HepG2 (cell line): Measurements from ENCODE around the gene THAP3. TPM values are rescaled to one million over a fixed set of nuclear protein-coding genes. Genes with fewer than 3 reads are reported as not detected.

Source experiments
- GTF3A ChIP-seq: sonication (generic); formaldehyde crosslinking; conservative IDR thresholded peaks from 2 replicates; pipeline ENCODE4 v1.4.0; 2020; ENCODE audit warnings: mild to moderate bottlenecking, missing genetic modification reagents
- KDM6A ChIP-seq: IDR thresholded peaks from 2 replicates; pipeline ENCODE4 v1.6.1; 2016; ENCODE audit warnings: low read depth
- MAX ChIP-seq: IDR thresholded peaks from 2 replicates; pipeline ENCODE4 v1.6.1; 2012; ENCODE audit warnings: inconsistent platforms
- MBNL3 ChIP-seq: fragments of 250-450 bp; sonication (Bioruptor Pico); conservative IDR thresholded peaks from 2 replicates; pipeline ENCODE4 v1.8.0; 2022; ENCODE audit warnings: mild to moderate bottlenecking, inconsistent platforms
- PHF20 ChIP-seq: sonication (generic); formaldehyde crosslinking; IDR thresholded peaks from 2 replicates; pipeline ENCODE4 v1.5.0; 2020; ENCODE audit warnings: mild to moderate bottlenecking, missing genetic modification reagents
- SP4 ChIP-seq: sonication (generic); formaldehyde crosslinking; IDR thresholded peaks from 2 replicates; pipeline ENCODE4 v1.8.1; 2023; ENCODE audit warnings: mild to moderate bottlenecking, missing genetic modification reagents
- TGIF2 ChIP-seq: IDR thresholded peaks from 2 replicates; pipeline ENCODE4 v1.6.1; 2016; ENCODE audit warnings: control low read depth, missing compliant biosample characterization
- XRCC5 ChIP-seq: fragments of 200-400 bp; formaldehyde crosslinking; optimal IDR thresholded peaks from 2 replicates; pipeline ENCODE3; 2017; ENCODE audit warnings: mild to moderate bottlenecking, low read length
- ZBTB42 ChIP-seq: sonication (generic); formaldehyde crosslinking; IDR thresholded peaks from 2 replicates; pipeline ENCODE4 v1.5.0; 2020; ENCODE audit warnings: mild to moderate bottlenecking, missing genetic modification reagents
- ZFX ChIP-seq: sonication (generic); formaldehyde crosslinking; IDR thresholded peaks from 2 replicates; pipeline ENCODE4 v1.4.0; 2020; ENCODE audit warnings: mild to moderate bottlenecking, low read depth, missing genetic modification reagents, moderate library complexity
- ZHX2 ChIP-seq, 2 experiments: sonication (generic) in 1 of 2; formaldehyde crosslinking in 1 of 2; IDR thresholded peaks; 2 replicates each; pipeline versions ENCODE4 v1.6.1 to v1.9.0; 2014 to 2022; ENCODE audit warnings: antibody characterized with exemption in 1 of 2, borderline replicate concordance in 1 of 2, inconsistent platforms in 1 of 2, low read depth in 1 of 2, missing genetic modification reagents in 1 of 2
- ZNF446 ChIP-seq: sonication (generic); formaldehyde crosslinking; IDR thresholded peaks from 2 replicates; pipeline ENCODE4 v1.5.0; 2020; ENCODE audit warnings: mild to moderate bottlenecking, missing genetic modification reagents
- ZNF547 ChIP-seq: sonication (generic); formaldehyde crosslinking; IDR thresholded peaks from 2 replicates; pipeline ENCODE4 v1.5.1; 2020; ENCODE audit warnings: mild to moderate bottlenecking, missing genetic modification reagents
- ZNF576 ChIP-seq: sonication (generic); formaldehyde crosslinking; IDR thresholded peaks from 2 replicates; pipeline ENCODE4 v1.4.0; 2020; ENCODE audit warnings: mild to moderate bottlenecking, missing genetic modification reagents
- ZNF703 ChIP-seq: sonication (generic); formaldehyde crosslinking; IDR thresholded peaks from 2 replicates; pipeline ENCODE4 v1.5.1; 2020; ENCODE audit warnings: missing genetic modification reagents, mild to moderate bottlenecking, moderate library complexity, borderline replicate concordance
- ZNF746 ChIP-seq: sonication (generic); formaldehyde crosslinking; IDR thresholded peaks from 2 replicates; pipeline ENCODE4 v1.8.0; 2022; ENCODE audit warnings: mild to moderate bottlenecking, missing genetic modification reagents
- polyA plus RNA-seq, 8 experiments: library from polyadenylated mRNA; depleted of rRNA in 3 of 8; stranded (reverse) in 7 of 8; unstranded in 1 of 8; fragments of >200 nt; fragmentation: Illumina TruSeq in 4 of 8; extraction: Trizol in 4 of 8; gene quantifications; 2 replicates each; pipeline versions ENCODE4 v1.2.1 to v1.2.3, GENCODE V29; 2011 to 2016; ENCODE audit warnings: low read depth in 4 of 8, missing spikeins in 1 of 8, mixed read lengths in 1 of 8; ENCODE audit not compliant: insufficient read depth in 1 of 8
- total RNA-seq, 5 experiments: library from RNA; depleted of rRNA; stranded (reverse); fragments of >200 nt; fragmentation: Illumina TruSeq; extraction: Trizol; gene quantifications; 2 replicates each; pipeline ENCODE4 v1.2.3, GENCODE V29; 2016; ENCODE audit warnings: low read depth in 1 of 5
- TF ChIP-seq, protein P1 (sequence below): IDR thresholded peaks from 2 replicates; pipeline ENCODE4 v1.6.1; 2018; ENCODE audit warnings: missing genetic modification reagents
- TF ChIP-seq, protein P2 (sequence below): sonication (generic); formaldehyde crosslinking; IDR thresholded peaks from 2 replicates; pipeline ENCODE4 v1.5.0; 2020; ENCODE audit warnings: mild to moderate bottlenecking, missing genetic modification reagents, borderline replicate concordance

Gene THAP3
- total and polyA plus RNA-seq, 2 of the 13 experiments (the other 11 are each of a cell fraction or from before 2014, with no cell fraction given): 10.3 to 14.9 TPM

GRCh38 chr1:6613361-6614018 is 11.2 kb upstream of the THAP3 start, which contains the start of gene PHF13 (continued):
- TF ChIP-seq ZHX2 (IDR thresholded peaks at IDR 0.05; ENCODE audit: low read depth): no peak
- TF ChIP-seq ZHX2 (CRISPR knock-in tag; IDR thresholded peaks at IDR 0.05; ENCODE audit: borderline replicate concordance): no peak
- 0 out of 2 replicates have a peak, but pooled peaks have one; percentile 49 for TF ChIP-seq TGIF2 (CRISPR knock-in tag)
- TF ChIP-seq, protein P1, sequence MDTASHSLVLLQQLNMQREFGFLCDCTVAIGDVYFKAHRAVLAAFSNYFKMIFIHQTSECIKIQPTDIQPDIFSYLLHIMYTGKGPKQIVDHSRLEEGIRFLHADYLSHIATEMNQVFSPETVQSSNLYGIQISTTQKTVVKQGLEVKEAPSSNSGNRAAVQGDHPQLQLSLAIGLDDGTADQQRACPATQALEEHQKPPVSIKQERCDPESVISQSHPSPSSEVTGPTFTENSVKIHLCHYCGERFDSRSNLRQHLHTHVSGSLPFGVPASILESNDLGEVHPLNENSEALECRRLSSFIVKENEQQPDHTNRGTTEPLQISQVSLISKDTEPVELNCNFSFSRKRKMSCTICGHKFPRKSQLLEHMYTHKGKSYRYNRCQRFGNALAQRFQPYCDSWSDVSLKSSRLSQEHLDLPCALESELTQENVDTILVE (CRISPR knock-in tag): peak; percentile 89
- TF ChIP-seq ZNF446 (CRISPR knock-in tag): no peak
- TF ChIP-seq ZNF703 (CRISPR knock-in tag): no peak
- TF ChIP-seq ZNF746 (CRISPR knock-in tag): peak; percentile 76
- no peak for TF ChIP-seq KDM6A (CRISPR knock-in tag)
- TF ChIP-seq ZNF547 (CRISPR knock-in tag): no peak; the same call in 1 of the 2 replicates
- no peak for TF ChIP-seq ZBTB42 (CRISPR knock-in tag)
- TF ChIP-seq ZNF576 (CRISPR knock-in tag): no peak
- TF ChIP-seq ZFX: peak; percentile 61; the same call in 1 of the 2 replicates
- TF ChIP-seq, protein P2, sequence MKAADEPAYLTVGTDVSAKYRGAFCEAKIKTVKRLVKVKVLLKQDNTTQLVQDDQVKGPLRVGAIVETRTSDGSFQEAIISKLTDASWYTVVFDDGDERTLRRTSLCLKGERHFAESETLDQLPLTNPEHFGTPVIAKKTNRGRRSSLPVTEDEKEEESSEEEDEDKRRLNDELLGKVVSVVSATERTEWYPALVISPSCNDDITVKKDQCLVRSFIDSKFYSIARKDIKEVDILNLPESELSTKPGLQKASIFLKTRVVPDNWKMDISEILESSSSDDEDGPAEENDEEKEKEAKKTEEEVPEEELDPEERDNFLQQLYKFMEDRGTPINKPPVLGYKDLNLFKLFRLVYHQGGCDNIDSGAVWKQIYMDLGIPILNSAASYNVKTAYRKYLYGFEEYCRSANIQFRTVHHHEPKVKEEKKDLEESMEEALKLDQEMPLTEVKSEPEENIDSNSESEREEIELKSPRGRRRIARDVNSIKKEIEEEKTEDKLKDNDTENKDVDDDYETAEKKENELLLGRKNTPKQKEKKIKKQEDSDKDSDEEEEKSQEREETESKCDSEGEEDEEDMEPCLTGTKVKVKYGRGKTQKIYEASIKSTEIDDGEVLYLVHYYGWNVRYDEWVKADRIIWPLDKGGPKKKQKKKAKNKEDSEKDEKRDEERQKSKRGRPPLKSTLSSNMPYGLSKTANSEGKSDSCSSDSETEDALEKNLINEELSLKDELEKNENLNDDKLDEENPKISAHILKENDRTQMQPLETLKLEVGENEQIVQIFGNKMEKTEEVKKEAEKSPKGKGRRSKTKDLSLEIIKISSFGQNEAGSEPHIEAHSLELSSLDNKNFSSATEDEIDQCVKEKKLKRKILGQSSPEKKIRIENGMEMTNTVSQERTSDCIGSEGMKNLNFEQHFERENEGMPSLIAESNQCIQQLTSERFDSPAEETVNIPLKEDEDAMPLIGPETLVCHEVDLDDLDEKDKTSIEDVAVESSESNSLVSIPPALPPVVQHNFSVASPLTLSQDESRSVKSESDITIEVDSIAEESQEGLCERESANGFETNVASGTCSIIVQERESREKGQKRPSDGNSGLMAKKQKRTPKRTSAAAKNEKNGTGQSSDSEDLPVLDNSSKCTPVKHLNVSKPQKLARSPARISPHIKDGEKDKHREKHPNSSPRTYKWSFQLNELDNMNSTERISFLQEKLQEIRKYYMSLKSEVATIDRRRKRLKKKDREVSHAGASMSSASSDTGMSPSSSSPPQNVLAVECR: peak; percentile 82
- TF ChIP-seq PHF20: peak; percentile 39; the same call in 1 of the 2 replicates
- TF ChIP-seq XRCC5: peak; percentile 38
- peak; percentile 30; the same call in 1 of the 2 replicates for TF ChIP-seq MAX
- peak; percentile 98 for TF ChIP-seq SP4 (CRISPR knock-in tag)
- no peak for TF ChIP-seq MBNL3 (CRISPR knock-in tag)
- no peak for TF ChIP-seq GTF3A (CRISPR knock-in tag)
